Fibroblast of lung (primary cell): ENCODE measurements around the gene PHF19. TPM values are rescaled to one million over a fixed set of nuclear protein-coding genes. Genes with fewer than 3 reads are reported as not detected.
A peak's percentile ranks its signal among the peaks of the same experiment; 100 is the strongest.

Source experiments
- DNase-seq, 2 donors: peaks; one replicate each; pipeline versions ENCODE4 v3.0.0 to v3.0.0-alpha.2; 2010; ENCODE audit warnings: low read depth in 2 of 2
- H2AFZ ChIP-seq: 2 replicates; pipeline ENCODE4 v1.5.1; 2012; ENCODE audit warnings: low read length, control low read depth, inconsistent platforms
- H3K27ac ChIP-seq: 2 replicates; pipeline ENCODE4 v1.5.1; 2011; ENCODE audit warnings: low read length, control low read depth; ENCODE audit not compliant: insufficient read depth
- H3K27me3 ChIP-seq: 2 replicates; pipeline ENCODE4 v1.5.1; 2011; ENCODE audit warnings: mild to moderate bottlenecking, low read length; ENCODE audit not compliant: control insufficient read depth, insufficient read depth
- H3K36me3 ChIP-seq: 2 replicates; pipeline ENCODE4 v1.5.1; 2011; ENCODE audit warnings: low read length; ENCODE audit not compliant: control insufficient read depth, insufficient read depth
- H3K4me1 ChIP-seq: 2 replicates; pipeline ENCODE4 v1.5.1; 2011; ENCODE audit warnings: low read length; ENCODE audit not compliant: control insufficient read depth, insufficient read depth; ENCODE audit errors: extremely low read depth
- H3K4me2 ChIP-seq: 2 replicates; pipeline ENCODE4 v1.5.1; 2011; ENCODE audit warnings: low read length, control low read depth; ENCODE audit not compliant: insufficient read depth; ENCODE audit errors: extremely low read depth
- H3K4me3 ChIP-seq, 4 experiments: fragments of 200-600 bp in 1 of 4; sonication (generic) in 1 of 4; replicated peaks in 1 of 4; 2 replicates each; pipeline ENCODE4 v1.5.1; 2011 to 2016; ENCODE audit warnings: low read length in 4 of 4, low read depth in 3 of 4, mild to moderate bottlenecking in 3 of 4, control low read depth in 2 of 4, inconsistent platforms in 1 of 4, mixed read lengths in 1 of 4; ENCODE audit not compliant: insufficient read depth in 1 of 4; ENCODE audit errors: control extremely low read depth in 1 of 4
- H3K79me2 ChIP-seq: 2 replicates; pipeline ENCODE4 v1.5.1; 2012; ENCODE audit warnings: mild to moderate bottlenecking, low read length, inconsistent platforms; ENCODE audit not compliant: control insufficient read depth, insufficient read depth
- H3K9ac ChIP-seq: 2 replicates; pipeline ENCODE4 v1.5.1; 2011; ENCODE audit warnings: mild to moderate bottlenecking, low read length, control low read depth; ENCODE audit not compliant: insufficient read depth
- H3K9me3 ChIP-seq: 2 replicates; pipeline ENCODE4 v1.5.1; 2012; ENCODE audit warnings: low read depth, low read length; ENCODE audit not compliant: control insufficient read depth, insufficient read depth
- H4K20me1 ChIP-seq: 2 replicates; pipeline ENCODE4 v1.5.1; 2011; ENCODE audit warnings: low read length; ENCODE audit not compliant: control insufficient read depth, insufficient read depth; ENCODE audit errors: extremely low read depth
- EZH2 ChIP-seq: IDR thresholded peaks from 2 replicates; pipeline ENCODE4 v1.5.1; 2012; ENCODE audit warnings: low read length, control low read depth, mild to moderate bottlenecking; ENCODE audit errors: missing control alignments
- polyA plus RNA-seq, 2 donors: library from polyadenylated mRNA; depleted of rRNA in 1 of 2; stranded (reverse) in 1 of 2; unstranded in 1 of 2; fragments of >200 nt; gene quantifications; 2 replicates each; pipeline ENCODE4 v1.2.1, GENCODE V29; 2011 to 2012; ENCODE audit warnings: missing spikeins in 1 of 2
- total RNA-seq: library from RNA; depleted of rRNA; stranded (reverse); fragments of >200 nt; gene quantifications from 2 replicates; pipeline ENCODE4 v1.2.1, GENCODE V29; 2014
- TF ChIP-seq, protein P1 (sequence below), 2 donors: IDR thresholded peaks in 1 of 2; conservative IDR thresholded peaks in 1 of 2; 1 replicate in 1 of 2; 2 replicates in 1 of 2; pipeline ENCODE4 v1.5.1; 2011 to 2012; ENCODE audit warnings: low read length in 2 of 2, control low read depth in 1 of 2, inconsistent platforms in 1 of 2, low read depth in 1 of 2, mild to moderate bottlenecking in 1 of 2

Gene PHF19
- total and polyA plus RNA-seq, 2 donors (not counting 1 experiment from before 2014, with no cell fraction given): 21.4 to 38.3 TPM

DNA sequence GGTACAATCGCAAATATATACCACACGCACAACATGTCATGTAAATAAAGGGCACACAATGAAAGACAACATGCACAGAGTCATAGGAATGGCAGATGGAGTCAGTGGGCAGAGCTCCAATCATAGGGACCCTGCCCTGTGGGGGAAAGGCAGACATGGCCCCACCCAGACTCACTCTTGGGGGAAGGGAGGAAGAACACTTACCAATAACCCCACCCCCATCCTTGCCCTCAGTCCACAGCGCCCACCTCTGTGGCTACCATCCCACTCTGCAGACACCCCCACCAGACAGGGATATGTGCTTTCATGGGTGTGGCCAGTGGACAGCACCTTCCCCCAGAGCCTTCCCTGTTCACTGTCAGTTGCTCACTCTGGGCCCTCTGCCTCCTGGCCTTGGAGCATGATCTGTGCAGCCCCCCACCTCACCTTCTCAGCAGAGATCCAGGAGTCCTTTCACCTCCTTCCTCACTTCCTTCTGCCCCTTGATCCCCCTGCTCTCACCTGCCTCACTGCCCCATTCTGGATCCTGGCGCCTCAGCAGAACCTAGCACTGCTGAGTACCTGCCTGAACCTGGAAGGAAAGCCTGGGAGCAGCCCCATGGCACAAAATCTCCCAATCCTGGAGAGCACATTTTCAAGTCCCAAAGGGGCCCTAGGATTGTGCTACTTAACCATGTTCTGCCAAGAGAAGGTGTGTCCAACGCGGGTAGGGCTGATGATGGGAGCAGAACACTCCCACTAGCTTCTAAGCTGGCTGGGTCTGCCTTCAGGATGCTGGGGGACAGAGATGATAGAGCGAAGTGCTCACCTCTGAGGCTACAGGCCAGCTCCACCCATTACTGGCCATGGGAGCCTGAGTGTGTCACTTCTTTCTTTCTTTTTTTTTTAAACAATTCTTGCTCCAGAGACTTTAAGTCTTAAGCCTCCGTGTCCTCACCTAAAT, 1.5 kb upstream of the PHF19 start:
- Histone ChIP-seq H3K36me3 (peaks cover 6% of the 10 kb centered on the region), H2AFZ (no peak overlapping the region)
- no peak for DNase-seq

DNA sequence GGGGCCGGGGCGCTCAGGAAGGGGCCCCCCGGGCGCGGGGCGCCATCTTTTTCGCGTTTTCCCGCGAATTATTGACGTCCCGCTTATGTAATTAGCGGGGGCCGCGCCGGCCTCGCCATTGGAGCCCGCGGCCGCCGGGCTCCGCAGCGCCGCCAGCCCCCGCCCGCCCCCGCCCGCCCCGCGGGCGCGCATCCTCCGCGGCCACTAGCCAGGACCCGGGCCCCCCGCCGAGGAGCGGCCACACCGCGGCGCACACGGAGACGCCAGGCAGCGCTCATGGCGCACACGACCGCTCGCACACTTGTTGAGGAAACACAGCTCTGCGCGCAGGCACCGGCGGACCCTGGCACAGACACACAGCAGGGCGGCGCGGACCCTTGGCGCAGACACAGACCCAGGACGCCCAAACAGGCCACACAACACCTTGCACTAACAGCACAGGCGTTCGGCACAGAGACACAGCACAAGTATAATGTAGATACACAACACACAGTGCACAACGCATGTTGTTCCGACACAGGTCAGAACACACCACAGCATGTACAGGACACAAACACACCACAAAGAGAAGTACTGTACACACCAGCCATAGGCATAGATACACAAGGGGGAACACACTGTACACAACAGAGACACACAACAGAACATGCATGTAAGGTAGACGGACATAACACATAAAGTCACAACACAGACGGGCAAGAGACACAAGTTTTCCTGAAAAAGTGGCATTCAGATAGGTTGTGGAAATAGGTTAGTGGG, 467 bp upstream of the PHF19 start:
- H3K4me2 ChIP-seq: peak overlapping the region; percentile 99

More for the DNA sequence above, 1.5 kb upstream of the PHF19 start:
- Histone ChIP-seq H3K79me2 (peaks cover 15% of the 10 kb centered on the region), H3K27ac (no peak overlapping the region), H3K4me2 (no peak overlapping the region), H3K27me3 (peaks cover 5% of the 10 kb centered on the region), H3K4me1 (peaks cover 8% of the 10 kb centered on the region), H4K20me1 (no peaks in the 10 kb centered on the region), H3K4me3 (no peak overlapping the region), H3K9ac (no peak overlapping the region), H3K9me3 (no peaks in the 10 kb centered on the region)
- TF ChIP-seq EZH2: no peak
- TF ChIP-seq, protein P1, sequence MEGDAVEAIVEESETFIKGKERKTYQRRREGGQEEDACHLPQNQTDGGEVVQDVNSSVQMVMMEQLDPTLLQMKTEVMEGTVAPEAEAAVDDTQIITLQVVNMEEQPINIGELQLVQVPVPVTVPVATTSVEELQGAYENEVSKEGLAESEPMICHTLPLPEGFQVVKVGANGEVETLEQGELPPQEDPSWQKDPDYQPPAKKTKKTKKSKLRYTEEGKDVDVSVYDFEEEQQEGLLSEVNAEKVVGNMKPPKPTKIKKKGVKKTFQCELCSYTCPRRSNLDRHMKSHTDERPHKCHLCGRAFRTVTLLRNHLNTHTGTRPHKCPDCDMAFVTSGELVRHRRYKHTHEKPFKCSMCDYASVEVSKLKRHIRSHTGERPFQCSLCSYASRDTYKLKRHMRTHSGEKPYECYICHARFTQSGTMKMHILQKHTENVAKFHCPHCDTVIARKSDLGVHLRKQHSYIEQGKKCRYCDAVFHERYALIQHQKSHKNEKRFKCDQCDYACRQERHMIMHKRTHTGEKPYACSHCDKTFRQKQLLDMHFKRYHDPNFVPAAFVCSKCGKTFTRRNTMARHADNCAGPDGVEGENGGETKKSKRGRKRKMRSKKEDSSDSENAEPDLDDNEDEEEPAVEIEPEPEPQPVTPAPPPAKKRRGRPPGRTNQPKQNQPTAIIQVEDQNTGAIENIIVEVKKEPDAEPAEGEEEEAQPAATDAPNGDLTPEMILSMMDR (conservative IDR thresholded peaks at IDR 0.05 in 1 of 2, IDR thresholded peaks at IDR 0.05 in 1 of 2; ENCODE audit: low read depth in 1 of 2, low read length in 2 of 2): no peak

More for the DNA sequence above, 467 bp upstream of the PHF19 start:
- Histone ChIP-seq H2AFZ (peak overlapping the region; percentile 99), H3K9me3 (no peaks in the 10 kb centered on the region), H3K36me3 (peaks cover 9% of the 10 kb centered on the region), H3K27ac (peak overlapping the region; percentile 88), H3K27me3 (no peaks in the 10 kb centered on the region), H3K4me1 (peaks cover 8% of the 10 kb centered on the region), H4K20me1 (no peaks in the 10 kb centered on the region), H3K79me2 (peaks cover 15% of the 10 kb centered on the region), H3K4me3 (peak overlapping the region; percentile 58 to 77 (median 66)), H3K9ac (peak overlapping the region; percentile 62)
- peak; percentile 55 to 56 for DNase-seq
- no peak for TF ChIP-seq EZH2
- TF ChIP-seq, protein P1 (conservative IDR thresholded peaks at IDR 0.05 in 1 of 2, IDR thresholded peaks at IDR 0.05 in 1 of 2; ENCODE audit: low read depth in 1 of 2, low read length in 2 of 2): peak in 1 of 2 donors; percentile 17
